Gastrocnemius medialis (tissue), 4 donors: ENCODE results near the gene POLN. TPM values are rescaled to one million over a fixed set of nuclear protein-coding genes. Genes with fewer than 3 reads are reported as not detected.

Experiments used
- ATAC-seq, 2 donors: fragments of 150-250 bp; one replicate each; pipeline ENCODE4 v1.9.1; 2016
- DNase-seq, 2 donors: peaks; one replicate each; pipeline ENCODE4 v3.0.0-alpha.2; 2019
- H3K27ac ChIP-seq, 4 donors: fragments of 200-600 bp; sonication (generic); 1 replicate in 1 of 4; 2 replicates in 3 of 4; pipeline ENCODE4 v1.5.1; 2016 to 2018; ENCODE audit warnings: mild to moderate bottlenecking in 2 of 4, moderate library complexity in 1 of 4
- H3K27me3 ChIP-seq, 3 donors: fragments of 200-600 bp; sonication (generic) in 2 of 3; 1 replicate in 1 of 3; 2 replicates in 2 of 3; pipeline versions ENCODE4 v1.5.1 to v1.6.0; 2016 to 2019; ENCODE audit warnings: mild to moderate bottlenecking in 1 of 3, moderate library complexity in 1 of 3
- H3K36me3 ChIP-seq, 2 donors: fragments of 200-600 bp; sonication (generic) in 1 of 2; one replicate each; pipeline ENCODE4 v1.5.1; 2017 to 2018
- H3K4me1 ChIP-seq, 2 donors: fragments of 200-600 bp; sonication (generic) in 1 of 2; one replicate each; pipeline ENCODE4 v1.5.1; 2016 to 2017; ENCODE audit warnings: mild to moderate bottlenecking in 2 of 2
- H3K4me3 ChIP-seq, 4 donors: fragments of 200-600 bp; sonication (generic) in 3 of 4; 1 replicate in 1 of 4; 2 replicates in 3 of 4; pipeline ENCODE4 v1.5.1; 2016 to 2019; ENCODE audit warnings: mild to moderate bottlenecking in 2 of 4
- H3K9me3 ChIP-seq, 3 donors: fragments of 200-600 bp; sonication (generic) in 2 of 3; 1 replicate in 1 of 3; 2 replicates in 2 of 3; pipeline ENCODE4 v1.5.1; 2016 to 2019
- CTCF ChIP-seq, 5 experiments: fragments of 450-650 bp in 3 of 5; fragments of 200-600 bp in 2 of 5; sonication (generic) in 2 of 5; IDR thresholded peaks in 4 of 5; conservative IDR thresholded peaks in 1 of 5; 1 replicate in 4 of 5; 2 replicates in 1 of 5; pipeline ENCODE4 v1.5.1; 2016 to 2019; ENCODE audit warnings: antibody characterized with exemption in 5 of 5, mild to moderate bottlenecking in 3 of 5, moderate library complexity in 3 of 5
- POLR2A ChIP-seq, 2 donors: fragments of 450-650 bp; IDR thresholded peaks; one replicate each; pipeline ENCODE4 v1.6.1; 2017; ENCODE audit warnings: antibody characterized with exemption in 2 of 2, mild to moderate bottlenecking in 2 of 2, moderate library complexity in 2 of 2
- in situ Hi-C, 4 donors: fragments of 200-750 bp; cut with MboI; loops; one replicate each; pipeline versions ENCODE4 v1.15.0 to v1.8.0; 2017; ENCODE audit warnings: low sequenced_read_pairs in 4 of 4
- intact Hi-C: fragments of 100-400 bp; cut with DNase I; formaldehyde crosslinking; loops from one replicate; pipeline ENCODE4 v1.15.1; 2023; ENCODE audit warnings: low total_unique reads
- total RNA-seq, 4 donors: library from RNA; depleted of rRNA; stranded (reverse); fragments of >200 nt; gene quantifications; one replicate each; pipeline versions ENCODE4 v1.1.0 to v1.2.3, GENCODE V29; 2016

POLN gene
- total RNA-seq, 4 donors from 2014 or later: 0.71 to 2.0 (median 0.86) TPM; not detected in 1

GRCh38 chr4:2126309-2127043 lies 115.4 kb downstream of the POLN start:
- H3K27ac ChIP-seq: no peak overlapping the region
- in situ Hi-C loops: no loop called here
- DNase-seq (no peak), ATAC-seq (no peak)
- H3K36me3 ChIP-seq: no peaks in the 10 kb centered on the region
- H3K4me1 ChIP-seq: no peaks in the 10 kb centered on the region
- no peaks in the 10 kb centered on the region for H3K9me3 ChIP-seq
- no peak overlapping the region for H3K4me3 ChIP-seq
- intact Hi-C loops: no loop called here
- no peaks in the 10 kb centered on the region for H3K27me3 ChIP-seq
- no peak for TF ChIP-seq POLR2A (IDR thresholded peaks at IDR 0.05)
- no peak for TF ChIP-seq CTCF (IDR thresholded peaks at IDR 0.05 in 4 of 5, conservative IDR thresholded peaks at IDR 0.05 in 1 of 5)

GRCh38 chr4:2125831-2126230 lies 116.1 kb downstream of the POLN start:
- Histone ChIP-seq H3K9me3 (no peaks in the 10 kb centered on the region), H3K36me3 (no peaks in the 10 kb centered on the region), H3K27ac (no peak overlapping the region), H3K4me3 (no peak overlapping the region), H3K4me1 (no peaks in the 10 kb centered on the region), H3K27me3 (no peaks in the 10 kb centered on the region)
- no peak for TF ChIP-seq POLR2A (IDR thresholded peaks at IDR 0.05)
- TF ChIP-seq CTCF (IDR thresholded peaks at IDR 0.05 in 4 of 5, conservative IDR thresholded peaks at IDR 0.05 in 1 of 5): no peak
- DNase-seq (no peak), ATAC-seq (no peak)
- in situ Hi-C loops: no loop called here
- intact Hi-C loops: no loop called here

GRCh38 chr4:2125023-2125422 lies 116.9 kb downstream of the POLN start:
- TF ChIP-seq POLR2A (IDR thresholded peaks at IDR 0.05) (no peak), CTCF (IDR thresholded peaks at IDR 0.05 in 4 of 5, conservative IDR thresholded peaks at IDR 0.05 in 1 of 5) (no peak)
- no peak overlapping the region for H3K27ac ChIP-seq
- no peaks in the 10 kb centered on the region for H3K4me1 ChIP-seq
- H3K4me3 ChIP-seq: no peak overlapping the region
- no peaks in the 10 kb centered on the region for H3K36me3 ChIP-seq
- H3K27me3 ChIP-seq: no peaks in the 10 kb centered on the region
- DNase-seq: no peak
- no peak for ATAC-seq
- H3K9me3 ChIP-seq: no peaks in the 10 kb centered on the region
- in situ Hi-C loops: no loop called here
- intact Hi-C loops: no loop called here

GRCh38 chr4:2116687-2117400 lies 125.1 kb downstream of the POLN start:
- H3K27me3 ChIP-seq: no peaks in the 10 kb centered on the region
- DNase-seq (no peak), ATAC-seq (no peak)
- no peak overlapping the region for H3K4me3 ChIP-seq
- in situ Hi-C loops (no loop called here), intact Hi-C loops (no loop called here)
- no peaks in the 10 kb centered on the region for H3K36me3 ChIP-seq
- no peaks in the 10 kb centered on the region for H3K4me1 ChIP-seq
- H3K9me3 ChIP-seq: no peaks in the 10 kb centered on the region
- no peak overlapping the region for H3K27ac ChIP-seq
- no peak for TF ChIP-seq POLR2A (IDR thresholded peaks at IDR 0.05)
- TF ChIP-seq CTCF (IDR thresholded peaks at IDR 0.05 in 4 of 5, conservative IDR thresholded peaks at IDR 0.05 in 1 of 5): no peak
